Astrocyte of the hippocampus (primary cell): ENCODE data around the gene COBLL1.
"Not testable (repeated sequence)": the region's sequence is repeated elsewhere in the genome, so short reads cannot be mapped to it uniquely, and the experiment has no call there.

Experiments
- DNase-seq: peaks from one replicate; pipeline ENCODE4 v3.0.0; 2011; ENCODE audit warnings: low read depth, low spot score

COBLL1 gene

GRCh38 chr2:164714471-164714870, 127.2 kb downstream of the COBLL1 start:
- no peak for DNase-seq

GRCh38 chr2:164711766-164712138, 129.9 kb downstream of the COBLL1 start:
- DNase-seq, result no peak

- no peak for DNase-seq
These were observed 130.5 kb downstream of the COBLL1 start for GRCh38 chr2:164710837-164711765.

- DNase-seq, result not testable (repeated sequence)
These were observed 131.3 kb downstream of the COBLL1 start for GRCh38 chr2:164710252-164710836.

GRCh38 chr2:164706522-164706921, 135.1 kb downstream of the COBLL1 start:
- peak; percentile 21 for DNase-seq

GRCh38 chr2:164705412-164706167, 136.0 kb downstream of the COBLL1 start:
- DNase-seq, result no peak

- DNase-seq, result no peak
These were observed 137.5 kb downstream of the COBLL1 start for GRCh38 chr2:164703915-164704706.

- DNase-seq, result no peak
These were observed 140.1 kb downstream of the COBLL1 start for GRCh38 chr2:164701565-164701964.

GRCh38 chr2:164700390-164700789, 141.2 kb downstream of the COBLL1 start:
- DNase-seq, result peak; percentile 14

GRCh38 chr2:164697688-164698461, 143.7 kb downstream of the COBLL1 start:
- peak; percentile 23 for DNase-seq

- no peak for DNase-seq
These were observed 145.0 kb downstream of the COBLL1 start for GRCh38 chr2:164696634-164697033.

- no peak for DNase-seq
These were observed 147.3 kb downstream of the COBLL1 start for GRCh38 chr2:164694275-164694695.

- DNase-seq, result no peak
These were observed 147.8 kb downstream of the COBLL1 start for GRCh38 chr2:164693834-164694233.

- DNase-seq, result no peak
These were observed 148.2 kb downstream of the COBLL1 start for GRCh38 chr2:164693390-164693789.

GRCh38 chr2:164692958-164693357, 148.7 kb downstream of the COBLL1 start:
- no peak for DNase-seq

GRCh38 chr2:164692114-164692513, 149.5 kb downstream of the COBLL1 start:
- no peak for DNase-seq

GRCh38 chr2:164691346-164691887, 150.2 kb downstream of the COBLL1 start:
- no peak for DNase-seq

- DNase-seq, result no peak
These were observed 151.3 kb downstream of the COBLL1 start for GRCh38 chr2:164690361-164690760.

- DNase-seq, result no peak
These were observed 152.7 kb downstream of the COBLL1 start for GRCh38 chr2:164688896-164689419.

GRCh38 chr2:164681009-164681408, 160.6 kb downstream of the COBLL1 start:
- no peak for DNase-seq
